DND-41 (cell line): Measurements from ENCODE around the gene CCDC40.

Experiments used
- ATAC-seq: fragments of 200-7000 bp; cut with Tn5 transposase; 3 replicates; pipeline ENCODE4 v1.9.1; 2021; ENCODE audit warnings: low read depth; ENCODE audit not compliant: insufficient read depth
- DNase-seq: peaks from one replicate; pipeline ENCODE4 v3.0.0-alpha.2; 2020
- H2AFZ ChIP-seq: 2 replicates; pipeline ENCODE4 v1.6.0; 2012; ENCODE audit warnings: low read depth, low read length
- H3K27ac ChIP-seq: 2 replicates; pipeline ENCODE4 v1.5.1; 2012; ENCODE audit warnings: low read length, inconsistent platforms
- H3K27me3 ChIP-seq: fragments of 200-600 bp; sonication (generic); 2 replicates; pipeline ENCODE4 v1.6.0; 2012; ENCODE audit warnings: low read length, mild to moderate bottlenecking, inconsistent platforms; ENCODE audit not compliant: insufficient read depth, poor library complexity
- H3K36me3 ChIP-seq: 2 replicates; pipeline ENCODE4 v1.5.1; 2012; ENCODE audit warnings: low read length, inconsistent platforms; ENCODE audit not compliant: insufficient read depth
- H3K4me1 ChIP-seq: 2 replicates; pipeline ENCODE4 v1.5.1; 2012; ENCODE audit warnings: mild to moderate bottlenecking, low read length; ENCODE audit not compliant: insufficient read depth
- H3K4me2 ChIP-seq: 2 replicates; pipeline ENCODE4 v1.6.0; 2012; ENCODE audit warnings: mild to moderate bottlenecking, moderate library complexity, low read length, inconsistent platforms; ENCODE audit not compliant: insufficient read depth
- H3K4me3 ChIP-seq, 2 experiments: fragments of 200-600 bp in 1 of 2; shearing (Covaris generic) in 1 of 2; 2 replicates each; pipeline ENCODE4 v1.5.1; 2012 to 2016; ENCODE audit warnings: inconsistent platforms in 2 of 2, low read length in 2 of 2, mild to moderate bottlenecking in 2 of 2, low read depth in 1 of 2, moderate library complexity in 1 of 2
- H3K79me2 ChIP-seq: 2 replicates; pipeline ENCODE4 v1.6.0; 2012; ENCODE audit warnings: low read length, inconsistent platforms; ENCODE audit not compliant: insufficient read depth
- H3K9ac ChIP-seq: 2 replicates; pipeline ENCODE4 v1.6.0; 2012; ENCODE audit warnings: low read depth, mild to moderate bottlenecking, inconsistent platforms, low read length, moderate library complexity
- H3K9me3 ChIP-seq: 2 replicates; pipeline ENCODE4 v1.5.1; 2012; ENCODE audit warnings: low read length, moderate library complexity, mild to moderate bottlenecking, inconsistent platforms; ENCODE audit not compliant: insufficient read depth, severe bottlenecking
- H4K20me1 ChIP-seq: 2 replicates; pipeline ENCODE4 v1.6.0; 2012; ENCODE audit warnings: low read length; ENCODE audit not compliant: insufficient read depth
- EZH2 ChIP-seq: IDR thresholded peaks from 3 replicates; pipeline ENCODE4 v1.6.1; 2012; ENCODE audit warnings: borderline replicate concordance, low read depth, mild to moderate bottlenecking, moderate library complexity, low read length, inconsistent platforms; ENCODE audit not compliant: severe bottlenecking
- TF ChIP-seq, protein P1 (sequence below): IDR thresholded peaks from 2 replicates; pipeline ENCODE4 v1.5.1; 2012; ENCODE audit warnings: borderline replicate concordance, low read length, moderate library complexity, mild to moderate bottlenecking; ENCODE audit not compliant: poor library complexity, severe bottlenecking; ENCODE audit errors: extremely low read depth

Gene CCDC40

DNA sequence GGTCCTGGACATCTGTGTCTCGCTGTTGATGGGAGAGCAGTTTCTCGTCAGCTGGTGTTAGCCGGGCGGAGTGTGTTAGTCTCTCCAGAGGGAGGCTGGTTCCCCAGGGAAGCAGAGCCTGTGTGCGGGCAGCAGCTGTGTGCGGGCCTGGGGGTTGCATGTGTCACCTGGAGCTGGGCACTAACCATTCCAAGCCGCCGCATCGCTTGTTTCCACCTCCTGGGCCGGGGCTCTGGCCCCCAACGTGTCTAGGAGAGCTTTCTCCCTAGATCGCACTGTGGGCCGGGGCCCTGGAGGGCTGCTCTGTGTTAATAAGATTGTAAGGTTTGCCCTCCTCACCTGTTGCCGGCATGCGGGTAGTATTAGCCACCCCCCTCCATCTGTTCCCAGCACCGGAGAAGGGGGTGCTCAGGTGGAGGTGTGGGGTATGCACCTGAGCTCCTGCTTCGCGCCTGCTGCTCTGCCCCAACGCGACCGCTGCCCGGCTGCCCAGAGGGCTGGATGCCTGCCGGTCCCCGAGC is 82.9 kb downstream of the CCDC40 start:
- H2AFZ ChIP-seq = no peak overlapping the region
- H3K9ac ChIP-seq = no peak overlapping the region
- H3K9me3 ChIP-seq = no peaks in the 10 kb centered on the region
- H3K4me3 ChIP-seq = no peak overlapping the region
- H3K79me2 ChIP-seq = no peaks in the 10 kb centered on the region
- no peak for TF ChIP-seq EZH2
- TF ChIP-seq, protein P1, sequence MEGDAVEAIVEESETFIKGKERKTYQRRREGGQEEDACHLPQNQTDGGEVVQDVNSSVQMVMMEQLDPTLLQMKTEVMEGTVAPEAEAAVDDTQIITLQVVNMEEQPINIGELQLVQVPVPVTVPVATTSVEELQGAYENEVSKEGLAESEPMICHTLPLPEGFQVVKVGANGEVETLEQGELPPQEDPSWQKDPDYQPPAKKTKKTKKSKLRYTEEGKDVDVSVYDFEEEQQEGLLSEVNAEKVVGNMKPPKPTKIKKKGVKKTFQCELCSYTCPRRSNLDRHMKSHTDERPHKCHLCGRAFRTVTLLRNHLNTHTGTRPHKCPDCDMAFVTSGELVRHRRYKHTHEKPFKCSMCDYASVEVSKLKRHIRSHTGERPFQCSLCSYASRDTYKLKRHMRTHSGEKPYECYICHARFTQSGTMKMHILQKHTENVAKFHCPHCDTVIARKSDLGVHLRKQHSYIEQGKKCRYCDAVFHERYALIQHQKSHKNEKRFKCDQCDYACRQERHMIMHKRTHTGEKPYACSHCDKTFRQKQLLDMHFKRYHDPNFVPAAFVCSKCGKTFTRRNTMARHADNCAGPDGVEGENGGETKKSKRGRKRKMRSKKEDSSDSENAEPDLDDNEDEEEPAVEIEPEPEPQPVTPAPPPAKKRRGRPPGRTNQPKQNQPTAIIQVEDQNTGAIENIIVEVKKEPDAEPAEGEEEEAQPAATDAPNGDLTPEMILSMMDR = no peak
- no peak overlapping the region for H3K4me2 ChIP-seq
- DNase-seq (no peak), ATAC-seq (no peak)
- no peaks in the 10 kb centered on the region for H4K20me1 ChIP-seq
- no peaks in the 10 kb centered on the region for H3K27me3 ChIP-seq
- H3K27ac ChIP-seq = no peak overlapping the region
- peaks cover 7% of the 10 kb centered on the region for H3K4me1 ChIP-seq
- peaks cover 2% of the 10 kb centered on the region; the same call in 1 of the 2 replicates for H3K36me3 ChIP-seq

- Histone ChIP-seq H3K27me3 (no peaks in the 10 kb centered on the region), H4K20me1 (no peaks in the 10 kb centered on the region), H3K36me3 (peaks cover 2% of the 10 kb centered on the region; the same call in 1 of the 2 replicates), H3K4me3 (no peak overlapping the region), H3K79me2 (no peaks in the 10 kb centered on the region), H2AFZ (no peak overlapping the region), H3K9ac (no peak overlapping the region), H3K4me1 (peaks cover 7% of the 10 kb centered on the region), H3K27ac (no peak overlapping the region), H3K9me3 (no peaks in the 10 kb centered on the region), H3K4me2 (no peak overlapping the region)
- TF ChIP-seq, protein P1 = no peak
- TF ChIP-seq EZH2 = no peak
- no peak for ATAC-seq
- no peak for DNase-seq
Measured at GRCh38 chr17:80119839-80120238, 83.4 kb downstream of the CCDC40 start.

DNA sequence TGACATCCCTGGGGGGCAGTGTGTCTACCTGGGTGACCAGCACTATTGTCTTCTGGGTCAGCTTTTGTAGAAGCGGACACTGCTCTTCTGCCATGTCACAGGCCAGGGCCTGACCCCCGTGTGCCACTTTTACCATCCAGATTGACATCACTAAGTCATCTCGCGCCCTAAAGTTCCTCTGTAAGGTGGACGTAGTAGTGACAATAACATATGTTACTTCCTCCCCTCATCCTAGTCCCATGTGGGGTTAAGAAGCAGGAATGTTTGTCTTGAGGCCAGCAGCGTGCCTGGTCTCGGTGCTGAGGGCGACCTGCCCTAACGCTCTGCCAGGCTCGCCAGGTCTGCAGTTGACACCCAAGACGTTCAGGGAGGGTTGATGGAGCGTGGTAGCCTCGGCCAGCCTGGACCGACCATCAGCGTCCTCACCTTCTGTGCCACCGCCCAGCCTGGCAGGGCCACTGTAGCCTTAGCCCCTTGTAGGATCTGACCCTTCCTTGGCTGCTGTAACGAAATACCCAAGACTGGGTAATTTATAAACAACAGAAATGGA is 85.7 kb downstream of the CCDC40 start:
- H3K36me3 ChIP-seq = peaks cover 2% of the 10 kb centered on the region; the same call in 1 of the 2 replicates
- no peak overlapping the region for H3K9ac ChIP-seq
- no peak overlapping the region for H3K4me3 ChIP-seq
- ATAC-seq (no peak), DNase-seq (no peak)
- H3K9me3 ChIP-seq = no peaks in the 10 kb centered on the region
- no peak overlapping the region for H3K27ac ChIP-seq
- no peaks in the 10 kb centered on the region for H3K4me1 ChIP-seq
- no peak overlapping the region for H2AFZ ChIP-seq
- H3K4me2 ChIP-seq = no peak overlapping the region
- TF ChIP-seq, protein P1 = no peak
- no peak for TF ChIP-seq EZH2
- H3K27me3 ChIP-seq = peaks cover 4% of the 10 kb centered on the region
- no peaks in the 10 kb centered on the region for H3K79me2 ChIP-seq
- H4K20me1 ChIP-seq = no peaks in the 10 kb centered on the region
